Measurements from ENCODE around the gene NTM. TPM values are rescaled to one million over a fixed set of nuclear protein-coding genes. Genes with fewer than 3 reads are reported as not detected.

Gene NTM
- total RNA-seq, 3 donors from 2014 or later = not detected

- Mint-ChIP-seq H3K27me3 (ENCODE audit: low read depth) (no peaks in the 10 kb centered on the region), H3K9me3 (no peaks in the 10 kb centered on the region), H3K4me1 (ENCODE audit: low read depth) (no peaks in the 10 kb centered on the region), H3K36me3 (ENCODE audit: insufficient read depth) (no peaks in the 10 kb centered on the region), H3K4me3 (no peak overlapping the region)
- no peak for DNase-seq
- no peak for ATAC-seq
Observed at GRCh38 chr11:131455843-131456704, 85.7 kb downstream of the NTM start.

GRCh38 chr11:131457163-131457562, 86.7 kb downstream of the NTM start:
- no peak for DNase-seq
- Mint-ChIP-seq H3K27me3 (ENCODE audit: low read depth) (no peaks in the 10 kb centered on the region), H3K9me3 (no peaks in the 10 kb centered on the region), H3K4me1 (ENCODE audit: low read depth) (no peaks in the 10 kb centered on the region), H3K4me3 (no peak overlapping the region), H3K36me3 (ENCODE audit: insufficient read depth) (no peaks in the 10 kb centered on the region)
- no peak for ATAC-seq

GRCh38 chr11:131458421-131458820, 88.0 kb downstream of the NTM start:
- DNase-seq (no peak), ATAC-seq (no peak)
- H3K4me1 Mint-ChIP-seq (ENCODE audit: low read depth) = no peaks in the 10 kb centered on the region
- no peak overlapping the region for H3K4me3 Mint-ChIP-seq
- no peaks in the 10 kb centered on the region for H3K9me3 Mint-ChIP-seq
- no peaks in the 10 kb centered on the region for H3K27me3 Mint-ChIP-seq (ENCODE audit: low read depth)
- H3K36me3 Mint-ChIP-seq (ENCODE audit: insufficient read depth) = no peaks in the 10 kb centered on the region

GRCh38 chr11:131460931-131461330, 90.5 kb downstream of the NTM start:
- H3K4me1 Mint-ChIP-seq (ENCODE audit: low read depth) = no peaks in the 10 kb centered on the region
- H3K36me3 Mint-ChIP-seq (ENCODE audit: insufficient read depth) = no peaks in the 10 kb centered on the region
- no peak for DNase-seq
- no peak overlapping the region for H3K4me3 Mint-ChIP-seq
- H3K9me3 Mint-ChIP-seq = no peaks in the 10 kb centered on the region
- ATAC-seq = no peak
- H3K27me3 Mint-ChIP-seq (ENCODE audit: low read depth) = peaks cover 11% of the 10 kb centered on the region

GRCh38 chr11:131462622-131463021, 92.2 kb downstream of the NTM start:
- Mint-ChIP-seq H3K4me1 (ENCODE audit: low read depth) (no peaks in the 10 kb centered on the region), H3K4me3 (no peak overlapping the region), H3K9me3 (no peaks in the 10 kb centered on the region), H3K27me3 (ENCODE audit: low read depth) (peaks cover 11% of the 10 kb centered on the region), H3K36me3 (ENCODE audit: insufficient read depth) (no peaks in the 10 kb centered on the region)
- ATAC-seq (no peak), DNase-seq (no peak)

- no peak for DNase-seq
- Mint-ChIP-seq H3K36me3 (ENCODE audit: insufficient read depth) (no peaks in the 10 kb centered on the region), H3K9me3 (no peaks in the 10 kb centered on the region), H3K4me3 (no peak overlapping the region), H3K4me1 (ENCODE audit: low read depth) (no peaks in the 10 kb centered on the region), H3K27me3 (ENCODE audit: low read depth) (peaks cover 11% of the 10 kb centered on the region)
- ATAC-seq = no peak
Observed at GRCh38 chr11:131463162-131463561, 92.7 kb downstream of the NTM start.

GRCh38 chr11:131463649-131464425, 93.4 kb downstream of the NTM start:
- no peak for ATAC-seq
- Mint-ChIP-seq H3K4me3 (no peak overlapping the region), H3K36me3 (ENCODE audit: insufficient read depth) (no peaks in the 10 kb centered on the region)

GRCh38 chr11:131464461-131464860, 94.0 kb downstream of the NTM start:
- peaks cover 11% of the 10 kb centered on the region for H3K27me3 Mint-ChIP-seq (ENCODE audit: low read depth)
- no peaks in the 10 kb centered on the region for H3K4me1 Mint-ChIP-seq (ENCODE audit: low read depth)
- no peak for ATAC-seq
- DNase-seq = no peak
- H3K4me3 Mint-ChIP-seq = no peak overlapping the region
- no peaks in the 10 kb centered on the region for H3K9me3 Mint-ChIP-seq
- no peaks in the 10 kb centered on the region for H3K36me3 Mint-ChIP-seq (ENCODE audit: insufficient read depth)

More at GRCh38 chr11:131463649-131464425, 93.4 kb downstream of the NTM start:
- Mint-ChIP-seq H3K9me3 (no peaks in the 10 kb centered on the region), H3K27me3 (ENCODE audit: low read depth) (peaks cover 11% of the 10 kb centered on the region), H3K4me1 (ENCODE audit: low read depth) (no peaks in the 10 kb centered on the region)
- no peak for DNase-seq

GRCh38 chr11:131465039-131465438, 94.6 kb downstream of the NTM start:
- H3K36me3 Mint-ChIP-seq (ENCODE audit: insufficient read depth) = no peaks in the 10 kb centered on the region
- H3K27me3 Mint-ChIP-seq (ENCODE audit: low read depth) = peaks cover 11% of the 10 kb centered on the region
- ATAC-seq = no peak
- H3K9me3 Mint-ChIP-seq = no peaks in the 10 kb centered on the region
- H3K4me3 Mint-ChIP-seq = no peak overlapping the region
- H3K4me1 Mint-ChIP-seq (ENCODE audit: low read depth) = no peaks in the 10 kb centered on the region
- no peak for DNase-seq

- Mint-ChIP-seq H3K4me3 (no peak overlapping the region), H3K27me3 (ENCODE audit: low read depth) (peaks cover 11% of the 10 kb centered on the region), H3K4me1 (ENCODE audit: low read depth) (no peaks in the 10 kb centered on the region), H3K36me3 (ENCODE audit: insufficient read depth) (no peaks in the 10 kb centered on the region), H3K9me3 (no peaks in the 10 kb centered on the region)
- DNase-seq (no peak), ATAC-seq (no peak)
Observed at GRCh38 chr11:131465746-131466145, 95.3 kb downstream of the NTM start.

- Mint-ChIP-seq H3K36me3 (ENCODE audit: insufficient read depth) (no peaks in the 10 kb centered on the region), H3K27me3 (ENCODE audit: low read depth) (peaks cover 11% of the 10 kb centered on the region), H3K4me1 (ENCODE audit: low read depth) (no peaks in the 10 kb centered on the region), H3K9me3 (peaks cover 4% of the 10 kb centered on the region), H3K4me3 (no peak overlapping the region)
- ATAC-seq (no peak), DNase-seq (no peak)
Observed at GRCh38 chr11:131467645-131468394, 97.4 kb downstream of the NTM start.

GRCh38 chr11:131468565-131468964, 98.2 kb downstream of the NTM start:
- Mint-ChIP-seq H3K4me3 (no peak overlapping the region), H3K27me3 (ENCODE audit: low read depth) (peaks cover 10% of the 10 kb centered on the region), H3K4me1 (ENCODE audit: low read depth) (no peaks in the 10 kb centered on the region), H3K36me3 (ENCODE audit: insufficient read depth) (no peaks in the 10 kb centered on the region), H3K9me3 (peaks cover 4% of the 10 kb centered on the region)
- ATAC-seq (no peak), DNase-seq (no peak)

GRCh38 chr11:131470216-131470925, 100.0 kb downstream of the NTM start:
- no peak for ATAC-seq
- H3K27me3 Mint-ChIP-seq (ENCODE audit: low read depth) = no peaks in the 10 kb centered on the region
- H3K4me1 Mint-ChIP-seq (ENCODE audit: low read depth) = no peaks in the 10 kb centered on the region
- no peak overlapping the region for H3K4me3 Mint-ChIP-seq
- no peak for DNase-seq
- H3K36me3 Mint-ChIP-seq (ENCODE audit: insufficient read depth) = no peaks in the 10 kb centered on the region
- peaks cover 4% of the 10 kb centered on the region for H3K9me3 Mint-ChIP-seq

GRCh38 chr11:131471976-131472375, 101.6 kb downstream of the NTM start:
- Mint-ChIP-seq H3K9me3 (peaks cover 4% of the 10 kb centered on the region), H3K27me3 (ENCODE audit: low read depth) (peaks cover 3% of the 10 kb centered on the region), H3K4me1 (ENCODE audit: low read depth) (no peaks in the 10 kb centered on the region), H3K4me3 (no peak overlapping the region), H3K36me3 (ENCODE audit: insufficient read depth) (no peaks in the 10 kb centered on the region)
- ATAC-seq (no peak), DNase-seq (no peak)

Measured in activated T-cell treated with anti-CD3 and anti-CD28 coated beads, Interleukin-2, amount 50 U/mL, for 4 hours (primary cell).